ACC112 (cell line): ENCODE measurements around the gene ELAVL2.

Source experiments
- H2AFZ ChIP-seq: fragments of 200-600 bp; sonication (generic); one replicate; pipeline ENCODE4 v1.6.0; 2017; ENCODE audit warnings: antibody characterized with exemption, low read length; ENCODE audit not compliant: unreplicated experiment
- H3K27ac ChIP-seq: fragments of 200-600 bp; sonication (generic); 2 replicates; pipeline ENCODE4 v1.5.1; 2014; ENCODE audit warnings: low read depth, mild to moderate bottlenecking, antibody characterized with exemption, low read length, moderate library complexity
- H3K27me3 ChIP-seq: fragments of 200-600 bp; sonication (generic); 2 replicates; pipeline ENCODE4 v1.6.1; 2014; ENCODE audit warnings: mild to moderate bottlenecking, antibody characterized with exemption, low read length, moderate library complexity, mixed read lengths; ENCODE audit not compliant: insufficient read depth
- H3K36me3 ChIP-seq: fragments of 200-600 bp; sonication (generic); 2 replicates; pipeline ENCODE4 v1.6.1; 2016; ENCODE audit warnings: mild to moderate bottlenecking, antibody characterized with exemption, low read length, moderate library complexity, mixed read lengths; ENCODE audit not compliant: insufficient read depth
- H3K4me1 ChIP-seq: fragments of 200-600 bp; sonication (generic); one replicate; pipeline ENCODE4 v1.6.1; 2016; ENCODE audit warnings: low read length, mixed read lengths; ENCODE audit not compliant: insufficient read depth, unreplicated experiment, control insufficient read depth
- H3K4me3 ChIP-seq: fragments of 200-600 bp; sonication (generic); 2 replicates; pipeline ENCODE4 v1.5.1; 2014; ENCODE audit warnings: mild to moderate bottlenecking, low read depth, low read length
- H3K79me2 ChIP-seq: fragments of 200-600 bp; sonication (generic); one replicate; pipeline ENCODE4 v1.6.0; 2016; ENCODE audit warnings: low read length; ENCODE audit not compliant: control insufficient read depth, unreplicated experiment, insufficient read depth

ELAVL2 gene

GRCh38 chr9:23747088-23748075 lies 78.7 kb downstream of the ELAVL2 start:
- Histone ChIP-seq H3K4me3 (no peak overlapping the region), H3K36me3 (no peaks in the 10 kb centered on the region), H2AFZ (no peak overlapping the region), H3K27ac (no peak overlapping the region), H3K27me3 (no peaks in the 10 kb centered on the region), H3K79me2 (no peaks in the 10 kb centered on the region), H3K4me1 (no peaks in the 10 kb centered on the region)

DNA sequence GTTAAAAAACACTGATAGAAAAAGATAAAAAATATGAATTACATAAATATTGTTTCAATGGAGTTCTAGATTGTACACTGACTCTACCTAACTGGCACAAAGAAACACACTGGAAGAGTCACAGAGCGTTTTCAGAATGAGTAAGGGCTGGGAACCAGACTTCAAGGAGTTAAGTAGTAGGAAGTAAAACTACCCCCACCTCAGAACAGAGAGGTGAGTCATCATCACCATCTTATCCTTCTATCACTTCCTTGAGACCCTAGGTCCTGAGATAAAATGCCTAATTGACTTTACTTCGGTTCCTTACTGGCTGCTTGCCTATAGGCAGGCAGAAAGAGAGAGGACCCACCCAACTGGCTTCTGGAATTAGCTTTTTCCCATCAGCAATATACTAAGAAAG lies 79.7 kb downstream of the ELAVL2 start:
- Histone ChIP-seq H3K27ac (no peak overlapping the region), H3K4me3 (no peak overlapping the region), H3K27me3 (no peaks in the 10 kb centered on the region), H3K36me3 (no peaks in the 10 kb centered on the region), H3K79me2 (no peaks in the 10 kb centered on the region), H3K4me1 (no peaks in the 10 kb centered on the region), H2AFZ (no peak overlapping the region)

GRCh38 chr9:23743036-23743435 lies 83.0 kb downstream of the ELAVL2 start:
- no peaks in the 10 kb centered on the region for H3K36me3 ChIP-seq
- no peak overlapping the region for H2AFZ ChIP-seq
- H3K27ac ChIP-seq = no peak overlapping the region
- H3K4me3 ChIP-seq = no peak overlapping the region
- no peaks in the 10 kb centered on the region for H3K27me3 ChIP-seq
- H3K4me1 ChIP-seq = no peaks in the 10 kb centered on the region
- H3K79me2 ChIP-seq = no peaks in the 10 kb centered on the region

DNA sequence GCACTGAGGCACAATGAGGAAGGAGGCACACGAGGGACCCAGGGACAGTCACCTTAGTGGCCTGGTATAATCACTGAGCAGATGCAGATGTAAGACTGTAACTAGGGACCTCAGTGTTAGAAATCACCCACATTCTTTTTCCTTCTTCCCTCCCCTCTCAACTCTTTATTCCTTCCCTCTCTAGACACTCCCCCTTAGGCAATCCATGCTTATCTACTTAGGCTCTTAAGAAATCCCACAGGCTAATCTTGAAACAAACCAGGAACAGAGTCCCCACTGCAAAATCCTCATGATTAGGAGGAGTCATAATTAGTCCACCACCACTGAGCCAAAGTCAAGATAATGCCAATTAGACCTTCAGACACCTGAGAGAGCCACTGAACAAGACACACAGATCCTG lies 84.7 kb downstream of the ELAVL2 start:
- H3K79me2 ChIP-seq = no peaks in the 10 kb centered on the region
- no peaks in the 10 kb centered on the region for H3K27me3 ChIP-seq
- H3K27ac ChIP-seq = no peak overlapping the region
- no peaks in the 10 kb centered on the region for H3K36me3 ChIP-seq
- no peak overlapping the region for H2AFZ ChIP-seq
- H3K4me1 ChIP-seq = no peaks in the 10 kb centered on the region
- no peak overlapping the region for H3K4me3 ChIP-seq

GRCh38 chr9:23740531-23740930 lies 85.5 kb downstream of the ELAVL2 start:
- H3K4me1 ChIP-seq = no peaks in the 10 kb centered on the region
- H3K27ac ChIP-seq = no peak overlapping the region
- H3K79me2 ChIP-seq = no peaks in the 10 kb centered on the region
- no peak overlapping the region for H3K4me3 ChIP-seq
- H2AFZ ChIP-seq = no peak overlapping the region
- no peaks in the 10 kb centered on the region for H3K27me3 ChIP-seq
- H3K36me3 ChIP-seq = no peaks in the 10 kb centered on the region

GRCh38 chr9:23739753-23740152 lies 86.3 kb downstream of the ELAVL2 start:
- no peak overlapping the region for H3K4me3 ChIP-seq
- no peaks in the 10 kb centered on the region for H3K36me3 ChIP-seq
- no peaks in the 10 kb centered on the region for H3K4me1 ChIP-seq
- H3K79me2 ChIP-seq = no peaks in the 10 kb centered on the region
- H3K27me3 ChIP-seq = no peaks in the 10 kb centered on the region
- H2AFZ ChIP-seq = no peak overlapping the region
- no peak overlapping the region for H3K27ac ChIP-seq

GRCh38 chr9:23736293-23736692 lies 89.7 kb downstream of the ELAVL2 start:
- Histone ChIP-seq H3K4me3 (no peak overlapping the region), H3K36me3 (no peaks in the 10 kb centered on the region), H3K27me3 (no peaks in the 10 kb centered on the region), H2AFZ (no peak overlapping the region), H3K4me1 (no peaks in the 10 kb centered on the region), H3K27ac (no peak overlapping the region), H3K79me2 (no peaks in the 10 kb centered on the region)

- Histone ChIP-seq H3K4me1 (no peaks in the 10 kb centered on the region), H3K36me3 (no peaks in the 10 kb centered on the region), H3K27me3 (no peaks in the 10 kb centered on the region), H3K79me2 (no peaks in the 10 kb centered on the region), H3K27ac (no peak overlapping the region), H3K4me3 (no peak overlapping the region), H2AFZ (no peak overlapping the region)
Observed at GRCh38 chr9:23733495-23734078, 92.5 kb downstream of the ELAVL2 start.

- no peaks in the 10 kb centered on the region for H3K79me2 ChIP-seq
- H3K36me3 ChIP-seq = no peaks in the 10 kb centered on the region
- no peak overlapping the region for H3K4me3 ChIP-seq
- H3K4me1 ChIP-seq = no peaks in the 10 kb centered on the region
- H3K27me3 ChIP-seq = no peaks in the 10 kb centered on the region
- H2AFZ ChIP-seq = no peak overlapping the region
- no peak overlapping the region for H3K27ac ChIP-seq
Observed at GRCh38 chr9:23731353-23731752, 94.7 kb downstream of the ELAVL2 start.

- Histone ChIP-seq H3K36me3 (no peaks in the 10 kb centered on the region), H2AFZ (no peak overlapping the region), H3K4me1 (no peaks in the 10 kb centered on the region), H3K27ac (no peak overlapping the region), H3K27me3 (no peaks in the 10 kb centered on the region), H3K79me2 (no peaks in the 10 kb centered on the region), H3K4me3 (no peak overlapping the region)
Observed at GRCh38 chr9:23730364-23730763, 95.7 kb downstream of the ELAVL2 start.

GRCh38 chr9:23728736-23729135 lies 97.3 kb downstream of the ELAVL2 start:
- H3K4me1 ChIP-seq = no peaks in the 10 kb centered on the region
- H3K36me3 ChIP-seq = no peaks in the 10 kb centered on the region
- H3K27ac ChIP-seq = no peak overlapping the region
- no peaks in the 10 kb centered on the region for H3K79me2 ChIP-seq
- no peak overlapping the region for H3K4me3 ChIP-seq
- H3K27me3 ChIP-seq = no peaks in the 10 kb centered on the region
- no peak overlapping the region for H2AFZ ChIP-seq
